PFSK-1 (cell line): ENCODE measurements around the gene TM4SF1.

Source experiments
- FOXP2 ChIP-seq: optimal IDR thresholded peaks from 2 replicates; pipeline ENCODE3; 2011; ENCODE audit warnings: borderline replicate concordance, control low read depth, inconsistent platforms; ENCODE audit not compliant: insufficient read depth; ENCODE audit errors: extremely low read length, extremely low read depth
- POLR2AphosphoS5 ChIP-seq: IDR thresholded peaks from 2 replicates; pipeline ENCODE4 v1.6.1; 2012; ENCODE audit warnings: low read depth, mild to moderate bottlenecking, control low read depth, low read length, moderate library complexity
- REST ChIP-seq, 2 experiments: IDR thresholded peaks; 2 replicates each; pipeline versions ENCODE4 v1.6.1 to v1.8.0; 2011 to 2012; ENCODE audit warnings: low read depth in 2 of 2, low read length in 2 of 2, control low read depth in 1 of 2, inconsistent platforms in 1 of 2, mild to moderate bottlenecking in 1 of 2, moderate library complexity in 1 of 2; ENCODE audit not compliant: insufficient read depth in 1 of 2
- SIN3A ChIP-seq: IDR thresholded peaks from 2 replicates; pipeline ENCODE4 v1.6.1; 2012; ENCODE audit warnings: mild to moderate bottlenecking, low read length, moderate library complexity, borderline replicate concordance; ENCODE audit not compliant: insufficient read depth
- TAF1 ChIP-seq: IDR thresholded peaks from 2 replicates; pipeline ENCODE4 v1.6.1; 2012; ENCODE audit warnings: low read length, control low read depth, borderline replicate concordance; ENCODE audit not compliant: insufficient read depth

Gene TM4SF1

GRCh38 chr3:149331396-149331795 is 46.1 kb downstream of the TM4SF1 start:
- TF ChIP-seq TAF1: no peak
- no peak for TF ChIP-seq REST (IDR thresholded peaks at IDR 0.05; ENCODE audit: insufficient read depth in 1 of 2, low read depth in 2 of 2, low read length in 2 of 2)
- no peak for TF ChIP-seq POLR2AphosphoS5
- TF ChIP-seq SIN3A: no peak
- no peak for TF ChIP-seq FOXP2

- TF ChIP-seq POLR2AphosphoS5: no peak
- no peak for TF ChIP-seq FOXP2
- TF ChIP-seq SIN3A: no peak
- TF ChIP-seq REST (IDR thresholded peaks at IDR 0.05; ENCODE audit: insufficient read depth in 1 of 2, low read depth in 2 of 2, low read length in 2 of 2): no peak
- TF ChIP-seq TAF1: no peak
Measured at GRCh38 chr3:149330609-149331331, 46.7 kb downstream of the TM4SF1 start.

- TF ChIP-seq REST (IDR thresholded peaks at IDR 0.05; ENCODE audit: insufficient read depth in 1 of 2, low read depth in 2 of 2, low read length in 2 of 2): no peak
- TF ChIP-seq TAF1: no peak
- no peak for TF ChIP-seq POLR2AphosphoS5
- TF ChIP-seq FOXP2: no peak
- no peak for TF ChIP-seq SIN3A
Measured at GRCh38 chr3:149327156-149327555, 50.3 kb downstream of the TM4SF1 start.

GRCh38 chr3:149325581-149325980 is 51.9 kb downstream of the TM4SF1 start:
- no peak for TF ChIP-seq REST (IDR thresholded peaks at IDR 0.05; ENCODE audit: insufficient read depth in 1 of 2, low read depth in 2 of 2, low read length in 2 of 2)
- no peak for TF ChIP-seq SIN3A
- TF ChIP-seq TAF1: no peak
- no peak for TF ChIP-seq POLR2AphosphoS5
- no peak for TF ChIP-seq FOXP2

- no peak for TF ChIP-seq REST (IDR thresholded peaks at IDR 0.05; ENCODE audit: insufficient read depth in 1 of 2, low read depth in 2 of 2, low read length in 2 of 2)
- TF ChIP-seq SIN3A: no peak
- no peak for TF ChIP-seq FOXP2
- TF ChIP-seq TAF1: no peak
- TF ChIP-seq POLR2AphosphoS5: no peak
Measured at GRCh38 chr3:149324332-149324731, 53.1 kb downstream of the TM4SF1 start.
